T-helper 2 cell (primary cell): Measurements from ENCODE around the gene MUC13.

Experiments used
- DNase-seq, 5 experiments: peaks; one replicate each; pipeline versions ENCODE4 v3.0.0 to v3.0.0-alpha.2; 2012 to 2022

The MUC13 gene

DNA sequence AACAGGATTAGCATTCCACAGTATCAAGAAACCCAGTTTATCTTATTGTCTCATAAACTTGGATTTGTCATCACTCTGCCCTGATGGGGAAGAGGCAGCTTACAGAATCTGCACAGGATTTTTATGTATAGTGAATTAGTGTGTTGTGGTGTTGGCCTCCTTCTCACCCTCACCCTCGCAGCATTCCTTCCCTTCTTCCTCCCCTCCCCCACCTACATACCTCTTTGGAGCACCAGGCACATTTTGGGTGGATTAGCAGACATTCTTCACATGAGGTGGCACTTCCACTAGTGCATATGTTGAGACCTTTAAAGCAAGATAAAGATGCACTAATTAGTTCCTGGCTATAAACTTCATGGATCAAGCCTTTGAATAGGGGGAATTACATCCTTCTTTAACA, 61.3 kb downstream of the MUC13 start:
- DNase-seq = no peak

DNA sequence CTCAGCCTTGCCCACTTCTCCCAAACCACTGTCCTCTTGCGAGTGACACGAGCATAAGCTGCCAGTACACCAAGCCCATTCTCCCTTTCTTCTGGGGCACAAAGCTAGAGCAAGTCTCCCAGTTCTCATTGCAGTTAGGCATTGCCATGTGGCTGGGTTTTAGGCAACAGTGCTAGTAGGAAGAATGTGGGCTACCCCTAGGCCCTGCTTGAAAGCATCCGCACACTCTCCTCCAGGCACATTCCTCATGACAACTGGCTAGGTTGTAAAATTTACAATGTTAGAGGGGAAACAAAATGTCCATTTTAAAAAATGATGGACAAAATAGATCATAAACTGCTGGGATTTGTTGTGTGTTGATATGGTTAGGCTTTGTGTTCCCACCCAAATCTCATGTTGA, 67.0 kb downstream of the MUC13 start:
- no peak for DNase-seq

DNA sequence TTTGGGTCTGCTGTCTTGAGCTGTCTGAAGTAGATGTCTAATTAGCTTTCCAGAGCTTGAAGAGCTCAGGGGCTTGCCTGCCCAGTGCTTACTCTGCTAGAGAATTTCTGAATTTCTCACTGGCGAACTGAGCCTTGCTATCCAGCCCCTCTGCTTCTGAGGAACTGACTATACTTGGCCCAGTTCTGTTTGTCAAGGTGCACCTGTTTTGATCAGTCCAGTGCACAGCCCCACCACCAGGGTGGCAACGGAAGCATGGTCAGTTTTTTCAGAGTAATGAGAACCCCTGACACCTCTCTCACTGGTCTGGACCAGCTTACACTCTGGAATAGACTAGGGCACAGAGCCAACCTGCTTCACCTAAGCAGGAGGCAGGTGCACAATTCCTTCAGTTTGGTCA, 72.5 kb downstream of the MUC13 start:
- no peak for DNase-seq

DNA sequence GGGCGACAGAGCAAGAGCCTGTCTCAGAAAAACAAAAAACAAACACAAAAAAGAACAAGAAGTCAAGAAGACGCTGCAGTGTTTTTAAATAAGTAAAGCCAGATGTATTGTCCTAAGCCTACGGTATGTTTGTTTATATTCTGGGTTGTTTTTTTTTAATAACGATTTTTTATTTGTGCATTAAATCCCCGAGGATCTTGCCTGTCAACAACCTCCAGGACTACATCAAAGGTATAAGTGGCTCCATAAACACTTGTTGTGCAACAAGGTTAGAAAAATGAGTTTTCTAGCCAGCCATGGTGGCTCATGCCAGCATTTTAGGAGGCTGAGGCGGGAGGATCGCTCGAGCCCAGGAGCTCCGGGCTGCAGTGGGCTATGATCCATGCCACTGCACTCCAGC, 73.5 kb downstream of the MUC13 start:
- no peak for DNase-seq

DNA sequence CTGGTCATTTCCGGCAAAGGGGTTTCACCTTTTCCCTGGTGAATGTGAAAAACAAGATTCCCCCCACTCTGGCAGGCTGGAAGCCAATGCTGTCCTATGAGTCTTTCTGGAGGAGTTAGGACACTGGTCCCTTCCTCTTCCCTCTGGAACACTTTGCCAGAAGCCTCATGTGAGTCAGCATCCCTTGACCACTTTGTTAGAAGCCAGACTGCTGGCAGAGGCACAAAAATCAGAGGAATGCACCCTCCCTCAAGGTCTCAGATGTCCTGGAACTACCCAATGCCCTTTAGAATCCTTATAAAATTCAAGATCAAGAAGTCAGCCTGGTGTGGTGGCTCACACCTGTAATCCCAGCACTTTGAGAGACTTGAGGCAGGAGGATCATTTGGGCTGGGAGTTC, 74.0 kb downstream of the MUC13 start:
- DNase-seq = no peak

DNA sequence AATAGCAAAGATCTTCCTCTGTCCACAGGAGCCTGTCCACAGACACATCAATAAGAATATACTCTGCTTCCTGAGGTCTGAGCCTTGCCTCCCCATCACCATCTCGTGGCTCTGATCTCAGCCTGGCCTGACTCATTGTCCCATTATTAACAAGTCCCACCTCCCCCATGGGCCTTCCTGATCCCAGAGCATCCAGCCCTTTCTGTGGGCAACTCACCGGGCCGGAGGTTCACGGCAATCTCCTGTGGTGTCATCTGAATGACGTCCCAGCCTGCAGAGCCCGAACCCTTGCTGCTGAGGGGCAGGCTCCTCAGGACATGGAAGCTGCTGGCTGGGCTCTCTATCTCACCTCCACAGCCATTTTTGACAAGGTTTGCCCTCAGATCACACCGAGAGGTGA, 75.5 kb downstream of the MUC13 start:
- no peak for DNase-seq

DNA sequence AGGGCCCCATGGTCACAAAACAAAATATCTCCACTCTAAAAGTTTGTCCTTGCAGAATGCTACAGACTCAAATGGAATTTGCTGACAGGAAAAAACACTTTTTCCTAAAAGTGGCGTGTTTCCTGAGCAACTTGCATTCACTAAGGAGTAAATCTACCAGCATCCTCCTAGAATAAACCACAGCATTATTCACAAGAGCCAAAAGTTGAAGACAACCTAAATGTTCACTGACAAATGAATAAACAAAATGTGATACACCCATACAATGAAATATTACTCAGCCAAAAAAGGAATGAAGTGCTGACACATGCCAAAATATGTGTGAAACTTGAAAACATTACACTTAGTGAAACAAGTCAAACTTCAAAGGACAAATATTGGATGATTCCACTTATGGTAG, 76.3 kb downstream of the MUC13 start:
- no peak for DNase-seq

DNA sequence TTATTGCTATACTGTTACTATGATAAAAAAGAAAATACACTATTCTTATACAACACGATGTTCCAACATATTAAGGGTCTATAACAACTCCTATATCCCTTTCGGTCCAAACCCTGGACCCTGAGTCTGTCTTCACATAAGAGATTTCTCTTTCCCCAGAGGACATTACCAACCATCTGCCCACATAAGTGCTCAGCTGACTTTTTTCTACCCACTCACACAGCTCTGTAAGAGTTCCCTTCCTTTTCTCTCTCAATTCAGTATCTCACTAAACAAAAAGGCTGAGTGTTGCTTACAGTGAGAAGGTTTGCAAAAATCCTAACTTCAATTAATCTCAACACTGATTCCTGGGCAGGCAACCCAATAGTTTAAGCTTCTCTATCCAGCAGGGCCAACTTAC, 77.9 kb downstream of the MUC13 start:
- no peak for DNase-seq
